Measurements from ENCODE around the gene GTPBP4. TPM values are rescaled to one million over a fixed set of nuclear protein-coding genes. Genes with fewer than 3 reads are reported as not detected.

GTPBP4 gene
- total RNA-seq, 4 donors from 2014 or later, result 28.9 to 104 (median 40.0) TPM

GRCh38 chr10:1010703-1011102 is 22.5 kb downstream of the GTPBP4 start:
- ATAC-seq (ENCODE audit: low FRiP score) (peak; percentile 12), DNase-seq (ENCODE audit: low spot score) (no peak)
- no peak for TF ChIP-seq CTCF (IDR thresholded peaks at IDR 0.05)

GRCh38 chr10:1011696-1012095 is 23.5 kb downstream of the GTPBP4 start:
- ATAC-seq (ENCODE audit: low FRiP score) (no peak), DNase-seq (ENCODE audit: low spot score) (no peak)
- no peak for TF ChIP-seq CTCF (IDR thresholded peaks at IDR 0.05)

- DNase-seq (ENCODE audit: low spot score), result no peak
- TF ChIP-seq CTCF (IDR thresholded peaks at IDR 0.05), result no peak
- no peak for ATAC-seq (ENCODE audit: low FRiP score)
Measured at GRCh38 chr10:1015688-1016087, 27.5 kb downstream of the GTPBP4 start.

DNA sequence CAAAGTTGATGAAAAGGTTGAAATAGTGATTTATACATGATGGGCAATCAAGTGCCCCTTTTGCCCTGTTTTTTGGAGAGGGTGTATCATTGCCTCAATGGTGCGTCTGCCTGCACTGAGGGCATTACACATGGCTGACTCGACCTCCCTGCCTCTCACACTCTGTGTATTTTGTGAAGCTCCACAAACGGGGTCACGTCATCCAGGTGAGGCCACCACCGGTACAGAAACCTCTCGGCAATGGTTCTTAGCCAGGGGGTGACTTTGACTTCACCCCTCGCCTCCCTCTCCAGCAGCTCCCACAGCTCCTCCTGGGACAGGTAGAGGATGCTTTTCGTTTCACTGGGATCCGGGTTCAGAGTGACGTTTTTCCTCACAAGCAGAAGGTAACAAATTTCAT is 31.1 kb downstream of the GTPBP4 start:
- no peak for TF ChIP-seq CTCF (IDR thresholded peaks at IDR 0.05)
- no peak for DNase-seq (ENCODE audit: low spot score)
- no peak for ATAC-seq (ENCODE audit: low FRiP score)

DNA sequence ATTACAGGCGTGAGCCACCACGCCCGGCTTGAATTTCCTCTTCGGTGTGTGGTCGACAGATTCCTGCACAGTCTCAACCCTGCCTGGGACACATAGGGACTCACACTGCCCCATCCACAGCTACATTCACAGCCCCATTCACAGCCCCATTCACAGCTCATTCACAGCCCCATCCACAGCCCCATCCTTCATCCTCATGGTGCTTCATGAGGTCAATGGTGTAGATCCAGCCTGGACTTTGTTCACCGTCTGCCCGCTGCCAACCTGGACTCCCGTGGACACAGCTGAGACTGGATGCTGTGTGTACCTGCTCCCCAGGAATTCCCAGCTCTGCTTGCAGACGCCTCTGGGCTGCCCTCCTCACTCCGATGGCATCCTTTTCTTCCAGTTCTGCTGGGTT is 32.2 kb downstream of the GTPBP4 start:
- DNase-seq (ENCODE audit: low spot score) (no peak), ATAC-seq (ENCODE audit: low FRiP score) (no peak)
- no peak for TF ChIP-seq CTCF (IDR thresholded peaks at IDR 0.05)

- DNase-seq (ENCODE audit: low spot score) (no peak), ATAC-seq (ENCODE audit: low FRiP score) (no peak)
- TF ChIP-seq CTCF (IDR thresholded peaks at IDR 0.05), result no peak
Measured at GRCh38 chr10:1020958-1021357, 32.7 kb downstream of the GTPBP4 start.

DNA sequence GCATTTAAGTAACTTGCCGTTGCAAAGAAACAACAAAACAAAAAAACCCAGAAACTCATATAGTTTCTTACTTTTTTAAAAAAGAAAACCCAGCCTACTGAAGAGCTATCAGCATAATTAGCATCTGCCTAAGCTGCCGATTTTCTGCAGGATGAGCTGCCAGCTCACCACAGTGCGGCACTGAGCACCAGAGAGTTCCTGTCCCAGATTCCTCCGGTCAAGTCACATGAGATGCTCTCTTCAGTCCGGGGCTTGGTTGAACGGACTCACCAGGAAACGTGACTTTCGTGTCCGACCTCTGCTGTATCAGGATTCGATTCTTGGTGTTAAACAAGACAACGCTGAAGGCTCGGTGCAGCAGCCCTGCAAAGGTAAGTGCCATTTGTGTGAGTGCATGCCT is 34.2 kb downstream of the GTPBP4 start:
- no peak for TF ChIP-seq CTCF (IDR thresholded peaks at IDR 0.05)
- DNase-seq (ENCODE audit: low spot score) (no peak), ATAC-seq (ENCODE audit: low FRiP score) (no peak)
